Nasal cavity respiratory epithelium epithelial cell of viscerocranial mucosa (primary cell): ENCODE data around the gene UNC119. TPM values are rescaled to one million over a fixed set of nuclear protein-coding genes. Genes with fewer than 3 reads are reported as not detected.

Source experiments
- total RNA-seq: library from RNA; depleted of rRNA; stranded (reverse); fragments of >200 nt; gene quantifications from 2 replicates; pipeline ENCODE4 v1.2.3, GENCODE V29; 2014

Gene UNC119
- total RNA-seq: 18.1 and 27.8 TPM in 2 replicates

GRCh38 chr17:28552176-28552999 is at the start of gene UNC119:
TSS of gene UNC119 (minus strand) at chr17:28552624. CDS start at chr17:28552557, 67 bp downstream.

DNA sequence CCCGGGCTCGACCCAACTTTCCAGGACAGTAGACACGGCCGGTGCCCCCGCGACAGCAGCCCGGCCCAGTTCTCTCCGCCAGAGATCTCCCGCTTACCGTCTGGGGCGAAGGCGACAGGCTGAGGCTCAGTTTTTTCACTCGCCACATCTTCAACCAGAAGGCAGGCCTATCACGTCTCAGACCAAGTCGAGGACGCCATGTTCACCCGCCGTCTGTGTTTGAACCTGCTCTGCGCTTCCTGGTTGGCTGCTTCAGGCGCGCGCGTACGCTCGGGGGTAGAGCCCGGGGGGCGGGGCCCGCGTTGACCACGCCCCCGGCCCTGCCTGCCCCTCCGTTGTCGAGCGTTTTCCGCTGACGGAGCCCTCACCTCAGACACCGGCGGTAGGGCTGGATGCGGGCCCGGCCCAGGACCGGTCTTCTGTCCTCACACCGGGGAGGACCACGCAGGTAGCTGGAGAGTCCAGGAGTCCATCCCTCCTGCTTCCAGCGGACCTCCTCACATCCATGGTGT is 46.4 kb upstream of the UNC119 start, which contains the start of gene SPAG5:
Gene SPAG5, minus strand, starts transcription at position 227 of the 512 bp plus-strand sequence. Its CDS starts 79 bp downstream, at position 148.

DNA sequence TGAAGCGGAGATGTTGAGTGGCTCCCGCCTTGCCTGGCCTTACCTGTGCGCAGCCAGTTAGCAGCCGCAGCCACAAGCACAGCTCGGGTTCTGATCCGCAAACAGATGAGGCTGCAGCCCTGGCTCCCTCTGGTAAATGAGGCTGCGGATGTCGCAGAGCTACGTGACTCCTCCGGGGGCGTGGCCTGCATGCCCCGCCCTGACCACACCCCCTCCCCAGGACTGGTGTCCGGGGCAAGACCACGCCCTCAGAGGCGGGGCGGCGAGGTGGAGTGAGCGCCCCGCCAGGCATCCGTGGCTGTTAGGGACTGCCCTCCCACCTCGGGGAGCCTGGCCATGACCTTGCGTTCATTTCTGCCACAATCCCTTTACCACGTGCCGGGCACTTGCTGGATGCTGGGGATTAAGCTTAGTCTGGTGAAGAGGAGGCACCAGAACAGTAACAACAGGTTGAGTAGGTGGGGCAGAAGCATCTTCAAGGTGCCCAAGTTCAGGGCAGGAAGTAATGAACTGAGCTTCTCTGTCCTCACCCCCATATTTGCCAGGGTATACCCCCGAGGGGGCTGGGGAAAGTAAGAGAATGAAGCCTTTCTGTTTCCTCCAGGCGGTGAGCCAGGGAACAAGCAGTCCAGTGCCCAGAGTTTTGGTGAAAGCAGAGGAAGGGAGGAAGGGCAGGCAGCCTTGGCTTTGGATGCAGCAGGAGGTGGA is 24.5 kb upstream of the UNC119 start, which contains the start of gene ALDOC:
Gene ALDOC, minus strand, starts transcription at position 138 of the 708 bp plus-strand sequence. CDS start 1,363 bp downstream, outside the sequence.

DNA sequence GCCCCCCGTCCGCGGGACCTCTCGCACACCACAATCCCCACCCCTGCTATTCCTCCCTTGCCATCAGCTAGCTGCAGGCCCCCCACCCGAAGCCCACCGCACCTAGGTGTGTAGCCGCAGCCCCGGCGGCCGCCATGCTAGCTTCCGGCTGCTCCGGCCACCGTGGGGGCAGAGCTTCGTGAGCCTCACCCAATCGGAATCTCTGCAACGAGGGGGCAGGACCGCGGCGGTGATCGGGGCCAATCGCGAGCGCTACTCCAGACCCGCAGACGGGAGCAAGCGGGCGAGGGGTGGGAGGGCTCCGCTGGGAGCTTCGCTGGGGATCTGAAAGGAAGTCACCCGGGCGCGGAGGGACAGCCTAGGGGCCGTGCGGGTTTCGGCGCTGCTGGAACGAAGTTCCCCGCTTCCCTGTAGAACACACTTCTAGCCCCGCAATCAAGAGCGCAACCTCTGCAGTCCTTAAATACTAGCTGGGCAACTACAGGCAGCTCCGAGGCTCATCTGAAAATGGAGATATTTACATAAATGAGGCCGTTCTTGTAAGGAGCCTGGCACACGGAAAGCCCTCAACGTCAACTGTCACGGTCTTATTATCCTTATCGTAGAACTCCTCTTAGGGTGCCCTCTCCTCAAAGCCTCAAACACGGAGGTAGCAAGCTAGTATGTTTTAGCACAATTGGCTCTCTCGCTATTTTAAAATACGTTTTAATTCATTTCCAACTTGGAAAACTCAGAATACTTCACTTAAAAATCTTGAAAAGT is 19.1 kb upstream of the UNC119 start, which contains the start of gene PIGS:
Gene PIGS, minus strand, starts transcription at position 164 of the 762 bp plus-strand sequence. Its CDS starts 28 bp downstream, at position 136.

GRCh38 chr17:28505986-28506665 is 46.3 kb downstream of the UNC119 start, which contains the start of gene FOXN1:
TSS of gene FOXN1 (plus strand) at chr17:28506348. CDS start at chr17:28523970, 17,622 bp downstream.

Other genes starting within 250 kb of the UNC119 start
- gene TMEM97, start 233.4 kb downstream of the UNC119 start, total RNA-seq: 7.3 and 8.9 TPM in 2 replicates
- gene IFT20, start 217.2 kb downstream of the UNC119 start, total RNA-seq: 36.8 and 46.8 TPM in 2 replicates
- 44.8 and 49.6 TPM in 2 replicates for gene TNFAIP1, start 216.9 kb downstream of the UNC119 start, total RNA-seq
- gene POLDIP2, start 195.1 kb downstream of the UNC119 start, total RNA-seq: 68.7 and 77.2 TPM in 2 replicates
- not detected in 2 replicates for gene SEBOX, start 187.4 kb downstream of the UNC119 start, total RNA-seq
- not detected in 2 replicates for gene VTN, start 182.3 kb downstream of the UNC119 start, total RNA-seq
- gene SARM1, start 180.9 kb downstream of the UNC119 start, total RNA-seq: 0.34 and 0.93 TPM in 2 replicates
- gene SLC46A1, start 146.4 kb downstream of the UNC119 start, total RNA-seq: 6.2 and 15.6 TPM in 2 replicates
- 0.07 TPM in 1 of 2 replicates, not detected in the other for gene SLC13A2, start 79.0 kb downstream of the UNC119 start, total RNA-seq
- under 0.01 and 0.14 TPM in 2 replicates for gene FOXN1, start 46.3 kb downstream of the UNC119 start, total RNA-seq
- gene PIGS, start 18.9 kb upstream of the UNC119 start, total RNA-seq: 43.1 and 68.2 TPM in 2 replicates
- 24.3 and 41.8 TPM in 2 replicates for gene ALDOC, start 24.3 kb upstream of the UNC119 start, total RNA-seq
- gene SPAG5, start 46.4 kb upstream of the UNC119 start, total RNA-seq: 1.0 and 2.1 TPM in 2 replicates
- 5.1 and 9.0 TPM in 2 replicates for gene RSKR, start 61.6 kb upstream of the UNC119 start, total RNA-seq
- 168 and 188 TPM in 2 replicates for gene BLTP2, start 92.5 kb upstream of the UNC119 start, total RNA-seq
- 35.7 and 43.7 TPM in 2 replicates for gene SDF2, start 109.3 kb upstream of the UNC119 start, total RNA-seq
- 29.4 and 62.4 TPM in 2 replicates for gene SUPT6H, start 109.6 kb upstream of the UNC119 start, total RNA-seq
- gene PROCA1, start 159.3 kb upstream of the UNC119 start, total RNA-seq: under 0.01 and 0.71 TPM in 2 replicates
- gene RAB34, start 165.2 kb upstream of the UNC119 start, total RNA-seq: 46.3 and 50.2 TPM in 2 replicates
- 810 and 816 TPM in 2 replicates for gene RPL23A, start 167.4 kb upstream of the UNC119 start, total RNA-seq
- 5.0 and 7.2 TPM in 2 replicates for gene TLCD1, start 173.6 kb upstream of the UNC119 start, total RNA-seq
- gene NEK8, start 176.2 kb upstream of the UNC119 start, total RNA-seq: 2.7 and 2.8 TPM in 2 replicates
- 58.4 and 59.9 TPM in 2 replicates for gene TRAF4, start 191.4 kb upstream of the UNC119 start, total RNA-seq